GM12878 (cell line): ENCODE data around the gene LY6G5C. TPM values are rescaled to one million over a fixed set of nuclear protein-coding genes. Genes with fewer than 3 reads are reported as not detected.

Experiments
- ATAC-seq: fragments of 200-7000 bp; cut with Tn5 transposase; 3 replicates; pipeline ENCODE4 v1.9.1; 2020; ENCODE audit warnings: mild to moderate bottlenecking, moderate library complexity
- BruUV-seq: library from RNA; stranded (reverse); fragments of 400-500 nt; replicated peaks from 2 replicates; lab custom pipeline; 2021; lab: Mats Ljungman, UMichigan
- CTCF ChIA-PET: fragments of 300-600 bp; sonication (Branson Sonifier 250); formaldehyde crosslinking; extraction: SDS; loops from one replicate; lab custom pipeline; 2021; ENCODE audit warnings: inconsistent platforms; lab: Yijun Ruan, JAX
- POLR2A ChIA-PET: fragments of 350-600 bp; formaldehyde crosslinking; extraction: SDS; loops from one replicate; lab custom pipeline; 2021; ENCODE audit warnings: inconsistent platforms; lab: Charles Lee
- RAD21 ChIA-PET: fragments of 300-600 bp; sonication (Branson Sonifier 250); formaldehyde crosslinking; loops from one replicate; lab custom pipeline; 2023; ENCODE audit warnings: antibody characterized with exemption; ENCODE audit not compliant: unreplicated experiment; lab: Charles Lee
- SMC1A ChIA-PET: fragments of 300-600 bp; sonication (Branson Sonifier 250); formaldehyde crosslinking; loops from one replicate; lab custom pipeline; 2023; ENCODE audit not compliant: unreplicated experiment, uncharacterized antibody; lab: Charles Lee
- DNase-seq: peaks from one replicate; pipeline ENCODE4 v3.0.0-alpha.2; 2011; ENCODE audit warnings: low read depth, low spot score
- FAIRE-seq: peaks from 3 replicates; lab custom pipeline; 2011; peaks lifted over from hg19 to GRCh38; lab: Jason Lieb, UNC
- H2AFZ ChIP-seq: 2 replicates; pipeline ENCODE4 v1.6.0; 2011; ENCODE audit warnings: low read depth, low read length, control low read depth; ENCODE audit not compliant: control insufficient read depth
- H3K27ac ChIP-seq: 2 replicates; pipeline ENCODE4 v1.5.1; 2011; ENCODE audit warnings: control low read depth; ENCODE audit not compliant: control insufficient read depth, insufficient read depth
- H3K27me3 ChIP-seq, 2 experiments: replicated peaks in 1 of 2; 2 replicates each; pipeline versions ENCODE4 v1.6.0 to v1.6.1; 2011; ENCODE audit warnings: low read length in 1 of 2; ENCODE audit not compliant: control insufficient read depth in 2 of 2, insufficient read depth in 2 of 2
- H3K36me3 ChIP-seq, 2 experiments: 2 replicates each; pipeline ENCODE4 v1.5.1; 2011; ENCODE audit warnings: low read length in 1 of 2; ENCODE audit not compliant: control insufficient read depth in 2 of 2, insufficient read depth in 2 of 2
- H3K4me1 ChIP-seq: 2 replicates; pipeline ENCODE4 v1.6.1; 2011; ENCODE audit warnings: mild to moderate bottlenecking, low read length, moderate library complexity, mixed read lengths; ENCODE audit not compliant: control insufficient read depth, insufficient read depth
- H3K4me2 ChIP-seq: 2 replicates; pipeline ENCODE4 v1.6.0; 2011; ENCODE audit warnings: control low read depth; ENCODE audit not compliant: control insufficient read depth, insufficient read depth
- H3K4me3 ChIP-seq: fragments of 200-600 bp; sonication (generic); 2 replicates; pipeline ENCODE4 v1.5.1; 2016
- H3K79me2 ChIP-seq: 2 replicates; pipeline ENCODE4 v1.6.0; 2011; ENCODE audit warnings: low read length; ENCODE audit not compliant: control insufficient read depth, insufficient read depth
- H3K9ac ChIP-seq: 2 replicates; pipeline ENCODE4 v1.8.0; 2011; ENCODE audit warnings: low read length, control low read depth, mixed read lengths; ENCODE audit not compliant: control insufficient read depth, insufficient read depth
- H3K9me3 ChIP-seq: replicated peaks from 3 replicates; pipeline ENCODE4 v1.5.1; 2011; ENCODE audit warnings: mild to moderate bottlenecking, low read length; ENCODE audit not compliant: control insufficient read depth, insufficient read depth
- H4K20me1 ChIP-seq: 2 replicates; pipeline ENCODE4 v1.6.0; 2011; ENCODE audit not compliant: control insufficient read depth, insufficient read depth
- BCL11A ChIP-seq: IDR thresholded peaks from 2 replicates; pipeline ENCODE4 v1.6.1; 2011; ENCODE audit warnings: low read depth, low read length
- BHLHE40 ChIP-seq, 2 experiments: fragments of 450-650 bp in 1 of 2; IDR thresholded peaks; 2 replicates each; pipeline ENCODE4 v1.6.1; 2011 to 2017; ENCODE audit warnings: low read depth in 2 of 2, borderline replicate concordance in 1 of 2, improper control_type of control experiment in 1 of 2, low read length in 1 of 2, mild to moderate bottlenecking in 1 of 2
- EP300 ChIP-seq, 2 experiments: fragments of 150-350 bp in 1 of 2; IDR thresholded peaks; 2 replicates each; pipeline ENCODE4 v1.6.1; 2011 to 2012; ENCODE audit warnings: low read depth in 2 of 2, low read length in 2 of 2, borderline replicate concordance in 1 of 2, improper control_type of control experiment in 1 of 2, inconsistent platforms in 1 of 2; ENCODE audit not compliant: control insufficient read depth in 1 of 2
- IRF4 ChIP-seq: IDR thresholded peaks from 2 replicates; pipeline ENCODE4 v1.6.1; 2011; ENCODE audit warnings: low read depth, low read length
- MXI1 ChIP-seq: fragments of 150-350 bp; IDR thresholded peaks from 2 replicates; pipeline ENCODE4 v1.6.1; 2011; ENCODE audit warnings: low read depth, mild to moderate bottlenecking, inconsistent platforms, low read length, improper control_type of control experiment
- NFYB ChIP-seq: IDR thresholded peaks from 2 replicates; pipeline ENCODE4 v1.6.1; 2011; ENCODE audit warnings: low read depth, mild to moderate bottlenecking, low read length, improper control_type of control experiment, moderate library complexity; ENCODE audit not compliant: insufficient read depth
- NKRF ChIP-seq: fragments of 450-650 bp; conservative IDR thresholded peaks from 2 replicates; pipeline ENCODE4 v1.6.1; 2017; ENCODE audit warnings: mild to moderate bottlenecking, moderate library complexity
- NR2C1 ChIP-seq: fragments of 450-650 bp; IDR thresholded peaks from 2 replicates; pipeline ENCODE4 v1.6.1; 2017; ENCODE audit warnings: antibody characterized with exemption, mild to moderate bottlenecking, moderate library complexity
- SP1 ChIP-seq: IDR thresholded peaks from one replicate; pipeline ENCODE4 v1.6.1; 2011; ENCODE audit warnings: low read depth, low read length
- TAF1 ChIP-seq: IDR thresholded peaks from 2 replicates; pipeline ENCODE4 v1.6.1; 2011; ENCODE audit warnings: mild to moderate bottlenecking, low read depth, low read length, borderline replicate concordance
- YY1 ChIP-seq: IDR thresholded peaks from 2 replicates; pipeline ENCODE4 v1.6.1; 2011; ENCODE audit warnings: low read depth, mild to moderate bottlenecking, low read length
- whole genome bisulfite sequencing: methylation state at CpG from one replicate; pipeline ENCODE4 v1.1.6; 2016; ENCODE audit warnings: low lambda C conversion rate; ENCODE audit not compliant: insufficient replicate concordance, insufficient coverage; ENCODE audit errors: missing lambda C conversion rate; 5-methylcytosine and 5-hydroxymethylcytosine counted together
- in situ Hi-C: fragments of 300-500 bp; cut with MboI; formaldehyde crosslinking; loops from 9 replicates; pipeline ENCODE4 v1.14.3; 2018; ENCODE audit warnings: mixed read lengths
- intact Hi-C: fragments of 100-400 bp; cut with micrococcal nuclease; formaldehyde crosslinking; loops from one replicate; pipeline ENCODE4 v1.14.2; 2022; ENCODE audit not compliant: unreplicated experiment
- polyA plus RNA-seq, 11 experiments: library from polyadenylated mRNA; depleted of rRNA in 4 of 11; unstranded in 6 of 11; stranded (reverse) in 5 of 11; fragments of >200 nt; fragmentation: Nextera tagmentation in 4 of 11; fragmentation: Illumina TruSeq in 1 of 11; extraction: Ambion mirVana in 4 of 11; extraction: Trizol in 1 of 11; gene quantifications; 1 replicate in 1 of 11; 2 replicates in 10 of 11; pipeline versions ENCODE4 v1.2.1 to v1.2.3, GENCODE V29; 2011 to 2016; ENCODE audit warnings: inconsistent platforms in 2 of 11, missing spikeins in 2 of 11, low read depth in 1 of 11
- total RNA-seq, 4 experiments: library from RNA; depleted of rRNA in 3 of 4; stranded (reverse); fragments of >200 nt in 3 of 4; fragmentation: Illumina TruSeq in 1 of 4; extraction: Trizol in 1 of 4; gene quantifications; 2 replicates each; pipeline versions ENCODE4 v1.2.1 to v1.2.3, GENCODE V29; 2013 to 2021
- TF ChIP-seq, protein P1 (sequence below): IDR thresholded peaks from 2 replicates; pipeline ENCODE4 v1.6.1; 2011; ENCODE audit warnings: mild to moderate bottlenecking, low read depth, low read length, moderate library complexity; ENCODE audit not compliant: insufficient replicate concordance
- TF ChIP-seq, protein P2 (sequence below): fragments of 450-650 bp; IDR thresholded peaks from 2 replicates; pipeline ENCODE4 v1.6.1; 2016; ENCODE audit warnings: mild to moderate bottlenecking
- TF ChIP-seq, protein P3 (sequence below): IDR thresholded peaks from 2 replicates; pipeline ENCODE4 v1.6.1; 2012; ENCODE audit warnings: low read depth, low read length, improper control_type of control experiment

LY6G5C gene
- total and polyA plus RNA-seq, 10 of the 15 experiments (the other 5 are each of a cell fraction or from before 2014, with no cell fraction given), result 0.76 to 6.1 (median 1.7) TPM

DNA sequence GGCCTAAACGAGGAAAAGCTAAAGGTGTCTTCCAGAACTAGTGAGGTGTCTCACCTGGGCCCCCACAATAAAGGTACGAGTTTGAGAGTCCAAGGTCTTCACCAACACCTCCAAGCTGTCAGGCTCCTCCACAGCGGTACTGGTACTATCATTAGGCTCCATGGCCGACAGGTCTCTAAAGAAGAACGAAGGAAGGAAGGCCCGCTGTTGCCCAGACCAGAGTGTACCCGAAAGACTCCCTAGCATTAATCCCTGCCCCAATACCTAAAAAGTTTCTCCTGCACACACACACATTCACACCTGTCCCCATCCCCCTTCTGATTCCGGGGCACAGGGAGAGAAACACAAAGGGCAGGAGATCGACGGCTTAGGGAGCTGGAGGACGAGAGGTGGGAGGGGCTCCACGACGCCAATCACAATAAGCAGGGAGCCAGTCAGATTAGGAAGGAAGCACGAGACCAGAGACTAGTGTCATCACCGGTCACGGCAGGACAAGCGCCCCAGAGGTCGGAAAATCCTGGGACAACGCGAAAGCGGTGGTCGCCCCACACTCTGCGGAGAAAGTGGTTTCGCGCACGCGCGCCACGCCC lies 29.2 kb downstream of the LY6G5C start:
- H3K9me3 ChIP-seq, result no peaks in the 10 kb centered on the region
- WGBS, result 0% methylated on average over 29 of the region's 29 CpGs
- H3K27me3 ChIP-seq, result no peaks in the 10 kb centered on the region
- H2AFZ ChIP-seq, result peak overlapping the region; percentile 87
- FAIRE-seq (no peak), DNase-seq (no peak), ATAC-seq (peak; percentile 74)
- BruUV-seq, result TSS peak; percentile 66
- peak overlapping the region; percentile 91 for H3K9ac ChIP-seq
- H4K20me1 ChIP-seq, result no peaks in the 10 kb centered on the region; the same call in 1 of the 2 replicates
- in situ Hi-C loops, result no loop called here
- ChIA-PET RAD21 (interaction anchor here (0.7 to 2.5 kb wide), 7 partner anchors 9 to 118 kb away, joined by 3 to 11 read pairs (median 6); partner anchors contain the start of genes C6orf47, GPANK1 and NCR3), SMC1A (interaction anchor here (0.7 to 5.0 kb wide), 15 partner anchors 8 to 181 kb away, joined by 3 to 31 read pairs (median 4); partner anchors contain the start of genes C6orf47 and GPANK1), CTCF (interaction anchor here (0.7 to 3.6 kb wide), 10 partner anchors 9 to 272 kb away, joined by 3 to 19 read pairs (median 3); partner anchors contain the start of genes ATP6V1G2, C6orf47 and GPANK1), POLR2A (interaction anchor here (0.5 to 6.3 kb wide), 17 partner anchors 11 to 308 kb away, joined by 3 to 107 read pairs (median 5); partner anchors contain the start of genes C6orf47, CSNK2B, DDX39B and GPANK1)
- intact Hi-C loops, result loop anchor here (1.0 to 2.0 kb wide), 3 partner anchors 31 to 155 kb away; partner anchors contain the start of genes ATP6V1G2, NFKBIL1 and PRRC2A
- H3K4me3 ChIP-seq, result peak overlapping the region; percentile 91
- H3K4me2 ChIP-seq, result peak overlapping the region; percentile 96
- H3K79me2 ChIP-seq, result peaks cover 40% of the 10 kb centered on the region
- peaks cover 4% of the 10 kb centered on the region; the same call in 1 of the 2 replicates for H3K4me1 ChIP-seq
- H3K36me3 ChIP-seq, result peaks cover 15 to 20% of the 10 kb centered on the region in 2 experiments
- H3K27ac ChIP-seq, result peak overlapping the region; percentile 99
- peak; percentile 29; the same call in 1 of the 2 replicates for TF ChIP-seq YY1
- no peak for TF ChIP-seq SP1
- 0 out of 2 replicates have a peak, but pooled peaks have one; percentile 4 for TF ChIP-seq IRF4
- TF ChIP-seq, protein P1, sequence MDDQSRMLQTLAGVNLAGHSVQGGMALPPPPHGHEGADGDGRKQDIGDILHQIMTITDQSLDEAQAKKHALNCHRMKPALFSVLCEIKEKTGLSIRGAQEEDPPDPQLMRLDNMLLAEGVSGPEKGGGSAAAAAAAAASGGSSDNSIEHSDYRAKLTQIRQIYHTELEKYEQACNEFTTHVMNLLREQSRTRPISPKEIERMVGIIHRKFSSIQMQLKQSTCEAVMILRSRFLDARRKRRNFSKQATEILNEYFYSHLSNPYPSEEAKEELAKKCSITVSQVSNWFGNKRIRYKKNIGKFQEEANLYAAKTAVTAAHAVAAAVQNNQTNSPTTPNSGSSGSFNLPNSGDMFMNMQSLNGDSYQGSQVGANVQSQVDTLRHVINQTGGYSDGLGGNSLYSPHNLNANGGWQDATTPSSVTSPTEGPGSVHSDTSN, result peak; percentile 85
- TF ChIP-seq EP300 (IDR thresholded peaks at IDR 0.05; ENCODE audit: borderline replicate concordance in 1 of 2, control insufficient read depth in 1 of 2, low read depth in 2 of 2, low read length in 2 of 2), result 0 out of 4 replicates have a peak, but pooled peaks of 1 of the 2 experiments have one; percentile 34
- peak; percentile 36; the same call in 1 of the 2 replicates for TF ChIP-seq MXI1
- 0 out of 2 replicates have a peak, but pooled peaks have one; percentile 39 for TF ChIP-seq TAF1
- no peak; the same call in none of the 2 replicates for TF ChIP-seq NKRF
- TF ChIP-seq, protein P2, sequence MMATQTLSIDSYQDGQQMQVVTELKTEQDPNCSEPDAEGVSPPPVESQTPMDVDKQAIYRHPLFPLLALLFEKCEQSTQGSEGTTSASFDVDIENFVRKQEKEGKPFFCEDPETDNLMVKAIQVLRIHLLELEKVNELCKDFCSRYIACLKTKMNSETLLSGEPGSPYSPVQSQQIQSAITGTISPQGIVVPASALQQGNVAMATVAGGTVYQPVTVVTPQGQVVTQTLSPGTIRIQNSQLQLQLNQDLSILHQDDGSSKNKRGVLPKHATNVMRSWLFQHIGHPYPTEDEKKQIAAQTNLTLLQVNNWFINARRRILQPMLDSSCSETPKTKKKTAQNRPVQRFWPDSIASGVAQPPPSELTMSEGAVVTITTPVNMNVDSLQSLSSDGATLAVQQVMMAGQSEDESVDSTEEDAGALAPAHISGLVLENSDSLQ, result peak; percentile 95
- TF ChIP-seq, protein P3, sequence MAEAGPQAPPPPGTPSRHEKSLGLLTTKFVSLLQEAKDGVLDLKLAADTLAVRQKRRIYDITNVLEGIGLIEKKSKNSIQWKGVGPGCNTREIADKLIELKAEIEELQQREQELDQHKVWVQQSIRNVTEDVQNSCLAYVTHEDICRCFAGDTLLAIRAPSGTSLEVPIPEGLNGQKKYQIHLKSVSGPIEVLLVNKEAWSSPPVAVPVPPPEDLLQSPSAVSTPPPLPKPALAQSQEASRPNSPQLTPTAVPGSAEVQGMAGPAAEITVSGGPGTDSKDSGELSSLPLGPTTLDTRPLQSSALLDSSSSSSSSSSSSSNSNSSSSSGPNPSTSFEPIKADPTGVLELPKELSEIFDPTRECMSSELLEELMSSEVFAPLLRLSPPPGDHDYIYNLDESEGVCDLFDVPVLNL, result 0 out of 2 replicates have a peak, but pooled peaks have one; percentile 33
- TF ChIP-seq NFYB, result peak; percentile 75; the same call in 1 of the 2 replicates
- TF ChIP-seq BHLHE40 (IDR thresholded peaks at IDR 0.05; ENCODE audit: borderline replicate concordance in 1 of 2, low read depth in 2 of 2, low read length in 1 of 2), result peak; percentile 87 to 95
- no peak for TF ChIP-seq BCL11A
- no peak for TF ChIP-seq NR2C1
